ENCODE data around the gene LINS1.

- TF ChIP-seq CTCF (IDR thresholded peaks at IDR 0.05) (no peak), EZH2 (IDR thresholded peaks at IDR 0.05; ENCODE audit: borderline replicate concordance, insufficient read depth, low read depth, low read length, poor library complexity, severe bottlenecking) (no peak)
Observed at GRCh38 chr15:100601163-100601562, 821 bp downstream of the LINS1 start.
